Brain microvascular endothelial cell (primary cell): ENCODE measurements around the gene MSLN.

Source experiments
- DNase-seq: peaks from one replicate; pipeline ENCODE4 v3.0.0-alpha.2; 2020
- H3K27ac ChIP-seq: fragments of 250-450 bp; sonication (Bioruptor Pico); 2 replicates; pipeline ENCODE4 v1.5.1; 2020; ENCODE audit warnings: mild to moderate bottlenecking, moderate library complexity
- H3K27me3 ChIP-seq: fragments of 250-450 bp; sonication (Bioruptor Pico); replicated peaks from 2 replicates; pipeline ENCODE4 v1.5.1; 2020; ENCODE audit warnings: mild to moderate bottlenecking
- H3K36me3 ChIP-seq: fragments of 250-450 bp; sonication (Bioruptor Pico); replicated peaks from 2 replicates; pipeline ENCODE4 v1.5.1; 2020; ENCODE audit warnings: mild to moderate bottlenecking
- H3K4me3 ChIP-seq: 2 replicates; pipeline ENCODE4 v1.5.1; 2011; ENCODE audit warnings: low read depth, mild to moderate bottlenecking, control low read depth, low read length, moderate library complexity
- in situ Hi-C: cut with HindIII; loops from 2 replicates; pipeline ENCODE4 v1.10.0; 2017; ENCODE audit warnings: low sequenced_read_pairs, low pct_ligation_motif_present
- TF ChIP-seq, protein P1 (sequence below): IDR thresholded peaks from 2 replicates; pipeline ENCODE4 v1.5.1; 2011; ENCODE audit warnings: low read depth, mild to moderate bottlenecking, moderate library complexity, low read length, control low read depth, inconsistent platforms; ENCODE audit errors: missing control alignments

The MSLN gene

DNA sequence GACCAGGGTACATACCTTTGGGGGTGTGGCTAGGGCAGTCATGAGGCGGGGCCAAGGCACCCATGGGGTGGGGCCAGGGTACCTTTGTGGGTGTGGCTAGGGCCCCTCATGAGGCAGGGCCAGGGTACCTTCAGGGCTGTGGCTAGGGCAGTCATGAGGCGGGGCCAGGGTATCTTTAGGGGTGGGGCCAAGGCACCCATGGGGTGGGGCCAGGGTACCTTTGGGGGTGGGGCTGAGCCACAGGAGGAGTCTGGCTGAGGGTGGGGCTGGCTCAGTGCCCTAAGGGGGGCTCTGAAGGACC, 36.5 kb downstream of the MSLN start:
- no peak overlapping the region for H3K4me3 ChIP-seq
- in situ Hi-C loops: no loop called here
- H3K36me3 ChIP-seq: no peaks in the 10 kb centered on the region
- TF ChIP-seq, protein P1, sequence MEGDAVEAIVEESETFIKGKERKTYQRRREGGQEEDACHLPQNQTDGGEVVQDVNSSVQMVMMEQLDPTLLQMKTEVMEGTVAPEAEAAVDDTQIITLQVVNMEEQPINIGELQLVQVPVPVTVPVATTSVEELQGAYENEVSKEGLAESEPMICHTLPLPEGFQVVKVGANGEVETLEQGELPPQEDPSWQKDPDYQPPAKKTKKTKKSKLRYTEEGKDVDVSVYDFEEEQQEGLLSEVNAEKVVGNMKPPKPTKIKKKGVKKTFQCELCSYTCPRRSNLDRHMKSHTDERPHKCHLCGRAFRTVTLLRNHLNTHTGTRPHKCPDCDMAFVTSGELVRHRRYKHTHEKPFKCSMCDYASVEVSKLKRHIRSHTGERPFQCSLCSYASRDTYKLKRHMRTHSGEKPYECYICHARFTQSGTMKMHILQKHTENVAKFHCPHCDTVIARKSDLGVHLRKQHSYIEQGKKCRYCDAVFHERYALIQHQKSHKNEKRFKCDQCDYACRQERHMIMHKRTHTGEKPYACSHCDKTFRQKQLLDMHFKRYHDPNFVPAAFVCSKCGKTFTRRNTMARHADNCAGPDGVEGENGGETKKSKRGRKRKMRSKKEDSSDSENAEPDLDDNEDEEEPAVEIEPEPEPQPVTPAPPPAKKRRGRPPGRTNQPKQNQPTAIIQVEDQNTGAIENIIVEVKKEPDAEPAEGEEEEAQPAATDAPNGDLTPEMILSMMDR: no peak
- peaks cover 21% of the 10 kb centered on the region for H3K27me3 ChIP-seq
- no peak overlapping the region for H3K27ac ChIP-seq
- DNase-seq: no peak

DNA sequence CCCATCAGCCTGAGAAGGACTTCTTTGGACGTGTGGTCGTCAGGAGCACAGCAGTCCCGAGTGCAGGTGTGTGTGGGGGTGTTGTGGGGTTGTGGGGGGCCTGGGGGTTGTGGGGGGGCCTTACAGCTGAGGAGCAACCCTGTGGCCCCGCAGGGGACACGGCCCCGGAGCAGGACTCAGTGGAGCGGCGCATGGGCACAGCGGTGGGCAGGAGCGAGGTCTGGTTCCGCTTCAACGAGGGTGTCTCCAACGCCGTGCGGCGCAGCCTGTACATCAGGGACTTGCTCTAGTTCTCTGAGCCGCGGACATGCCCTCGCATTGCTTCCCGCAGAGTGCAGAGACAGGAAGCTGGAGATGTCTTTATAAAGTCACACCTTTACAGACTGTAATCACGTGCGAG, 37.2 kb downstream of the MSLN start:
- no peaks in the 10 kb centered on the region for H3K36me3 ChIP-seq
- in situ Hi-C loops: no loop called here
- DNase-seq: no peak
- peaks cover 26% of the 10 kb centered on the region for H3K27me3 ChIP-seq
- H3K27ac ChIP-seq: no peak overlapping the region
- TF ChIP-seq, protein P1: no peak
- no peak overlapping the region for H3K4me3 ChIP-seq

DNA sequence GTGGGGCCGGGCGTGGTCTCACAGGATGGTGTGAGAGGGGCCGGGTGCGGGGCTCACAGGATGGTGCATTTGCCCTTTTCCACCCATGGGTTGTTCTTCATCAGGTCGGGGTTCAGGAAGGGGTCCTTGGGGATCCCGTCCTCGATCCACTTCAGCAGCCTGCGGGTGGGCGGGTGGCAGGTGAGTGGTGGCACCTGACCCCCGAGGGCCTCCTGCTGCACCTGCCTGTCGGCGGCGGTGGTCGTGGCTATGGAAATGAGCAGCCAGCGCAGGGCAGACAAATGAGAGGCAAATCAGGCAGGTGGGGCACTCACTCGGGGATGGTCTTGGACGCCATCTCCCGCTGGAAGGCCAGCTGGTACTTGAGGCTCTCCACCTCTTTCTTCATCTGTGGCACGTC, 38.1 kb downstream of the MSLN start:
- H3K36me3 ChIP-seq: no peaks in the 10 kb centered on the region
- H3K27me3 ChIP-seq: peaks cover 29% of the 10 kb centered on the region
- TF ChIP-seq, protein P1: no peak
- in situ Hi-C loops: no loop called here
- DNase-seq: no peak
- H3K4me3 ChIP-seq: no peak overlapping the region
- no peak overlapping the region for H3K27ac ChIP-seq

DNA sequence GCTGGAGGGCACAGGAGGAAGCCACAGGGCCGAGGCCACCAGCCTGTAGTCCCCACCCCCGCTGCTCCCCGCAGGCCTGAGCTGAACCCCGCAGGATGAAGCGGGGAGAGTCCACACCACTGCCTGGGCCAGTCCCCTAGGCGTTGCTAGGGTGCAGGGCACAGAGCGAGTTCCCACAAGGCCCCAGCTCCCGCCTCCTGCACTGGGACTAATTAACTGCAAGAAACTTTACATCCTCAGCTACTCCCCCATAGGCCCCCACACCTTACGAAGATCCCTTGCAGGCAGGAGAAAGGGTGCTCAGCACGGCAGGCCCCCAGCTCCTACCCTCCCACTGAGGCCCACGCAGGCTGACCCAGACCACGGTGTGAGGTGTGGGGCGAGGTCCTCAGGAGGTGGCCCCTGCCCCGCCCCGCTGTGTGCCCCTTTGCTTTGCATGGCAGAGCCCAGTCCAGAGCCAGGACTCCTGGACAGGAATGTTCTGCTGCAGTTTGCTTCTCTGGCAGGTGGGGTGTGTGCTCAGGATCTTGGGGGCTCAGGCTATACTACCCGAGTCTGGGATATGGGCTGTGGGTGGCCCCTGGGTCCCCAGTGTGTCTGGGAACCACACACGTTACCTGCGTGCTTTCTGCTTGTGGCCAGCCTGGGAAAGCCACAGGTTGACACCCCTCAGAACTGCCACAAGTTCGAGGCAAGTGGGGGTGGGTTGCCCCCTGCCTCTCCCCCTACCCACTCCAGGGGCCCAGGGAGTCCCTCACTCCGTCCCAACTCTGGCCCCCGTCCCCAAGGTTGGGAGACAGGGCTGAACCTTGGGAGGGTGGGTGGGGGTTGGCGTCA, 38.8 kb downstream of the MSLN start:
- Histone ChIP-seq H3K27me3 (peaks cover 29% of the 10 kb centered on the region), H3K4me3 (no peak overlapping the region), H3K36me3 (no peaks in the 10 kb centered on the region), H3K27ac (no peak overlapping the region)
- no peak for DNase-seq
- in situ Hi-C loops: no loop called here
- TF ChIP-seq, protein P1: no peak

DNA sequence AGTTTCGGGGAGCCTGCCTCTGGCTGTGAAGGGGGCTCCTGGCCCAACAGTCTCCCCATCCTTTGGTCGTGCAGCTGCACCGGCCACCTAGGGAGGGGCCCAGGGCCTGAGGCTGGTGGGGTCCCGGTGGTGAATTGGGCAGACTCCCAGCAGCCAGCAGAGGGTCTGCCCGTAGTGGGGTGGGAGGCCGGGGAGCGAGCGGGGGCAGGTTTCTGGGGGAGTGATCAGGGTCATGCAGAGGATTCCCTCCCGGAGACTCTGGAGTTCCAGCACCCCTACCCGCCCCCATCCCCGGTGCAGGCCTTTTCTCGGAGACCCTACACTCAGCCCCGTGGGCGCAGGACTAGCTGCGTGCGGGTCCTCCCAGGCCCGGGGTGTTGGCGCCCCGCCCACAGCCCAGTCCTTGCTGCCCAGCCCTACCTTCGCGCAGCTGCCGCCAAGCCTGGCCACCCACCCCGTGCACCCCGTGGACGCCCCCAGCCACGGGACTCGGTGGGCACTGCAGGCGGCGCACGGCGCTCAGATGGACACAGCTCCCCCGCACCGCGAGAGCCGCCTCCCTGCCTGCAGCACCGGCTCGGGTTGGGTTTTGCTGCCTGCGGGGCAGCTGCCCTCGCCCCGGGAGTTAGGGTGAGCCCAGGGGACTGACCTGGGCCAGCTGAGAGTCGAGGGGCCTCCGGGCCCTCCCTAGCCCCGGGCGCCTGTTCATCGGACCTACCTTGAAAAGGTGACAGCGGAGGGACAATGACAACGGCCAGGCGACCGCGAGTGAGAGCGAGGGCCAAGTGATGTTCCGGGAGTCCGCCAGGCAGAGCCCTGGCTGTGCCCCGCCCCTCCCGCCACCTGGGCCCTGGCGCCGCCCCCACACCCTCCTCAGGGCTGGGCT, 39.7 kb downstream of the MSLN start, which contains the start of gene GNG13:
Gene GNG13 (minus strand): TSS at position 787 of the 886 bp plus-strand sequence. CDS start 1,657 bp downstream, outside the sequence.
- peaks cover 29% of the 10 kb centered on the region for H3K27me3 ChIP-seq
- in situ Hi-C loops: no loop called here

More for the DNA sequence above, 39.7 kb downstream of the MSLN start, which contains the start of gene GNG13:
- TF ChIP-seq, protein P1: no peak
- no peak within 1 kb of the TSS for H3K27ac ChIP-seq
- no peaks in the 10 kb centered on the region for H3K36me3 ChIP-seq
- DNase-seq: no peak
- H3K4me3 ChIP-seq: no peak within 1 kb of the TSS
